OCI-LY7 (cell line): Measurements from ENCODE around the gene C12orf42. TPM values are rescaled to one million over a fixed set of nuclear protein-coding genes. Genes with fewer than 3 reads are reported as not detected.

ENCODE experiments used
- BruUV-seq: library from RNA; stranded (reverse); fragments of 400-500 nt; replicated peaks from 2 replicates; lab custom pipeline; 2021; lab: Mats Ljungman, UMichigan
- CTCF ChIA-PET: fragments of 300-600 bp; sonication (Branson Sonifier 250); formaldehyde crosslinking; loops from one replicate; lab custom pipeline; 2022; ENCODE audit warnings: antibody characterized with exemption; ENCODE audit not compliant: unreplicated experiment; lab: Charles Lee
- POLR2A ChIA-PET: fragments of 300-600 bp; sonication (Branson Sonifier 250); formaldehyde crosslinking; loops from one replicate; lab custom pipeline; 2022; ENCODE audit warnings: antibody characterized with exemption; lab: Charles Lee
- DNase-seq: peaks from one replicate; pipeline ENCODE4 v3.0.0-alpha.2; 2015; ENCODE audit warnings: low spot score
- H2AFZ ChIP-seq: fragments of 200-600 bp; sonication (generic), shearing (Covaris generic); 2 replicates; pipeline ENCODE4 v1.6.1; 2014; ENCODE audit warnings: mild to moderate bottlenecking, antibody characterized with exemption, low read length, moderate library complexity
- H3K27ac ChIP-seq: fragments of 200-600 bp; sonication (generic); 2 replicates; pipeline ENCODE4 v1.5.1; 2014; ENCODE audit warnings: mixed run types, low read depth, mild to moderate bottlenecking, moderate library complexity, low read length, inconsistent platforms; ENCODE audit not compliant: poor library complexity, severe bottlenecking
- H3K36me3 ChIP-seq: fragments of 200-600 bp; sonication (generic); 2 replicates; pipeline ENCODE4 v1.6.1; 2014; ENCODE audit warnings: mild to moderate bottlenecking, antibody characterized with exemption, low read length, moderate library complexity, mixed read lengths; ENCODE audit not compliant: insufficient read depth
- H3K4me1 ChIP-seq: fragments of 200-600 bp; sonication (generic); 2 replicates; pipeline ENCODE4 v1.5.1; 2014; ENCODE audit warnings: mild to moderate bottlenecking, low read length; ENCODE audit not compliant: insufficient read depth, poor library complexity, severe bottlenecking
- H3K4me2 ChIP-seq: fragments of 200-600 bp; sonication (generic); 2 replicates; pipeline ENCODE4 v1.6.1; 2014; ENCODE audit warnings: mild to moderate bottlenecking, low read length
- H3K4me3 ChIP-seq: fragments of 200-600 bp; sonication (generic); 2 replicates; pipeline ENCODE4 v1.5.1; 2014; ENCODE audit warnings: mild to moderate bottlenecking, low read depth, low read length; ENCODE audit not compliant: poor library complexity, severe bottlenecking
- H3K79me2 ChIP-seq: fragments of 200-600 bp; sonication (generic); 2 replicates; pipeline ENCODE4 v1.6.1; 2016; ENCODE audit warnings: low read depth, mild to moderate bottlenecking, low read length, moderate library complexity, mixed read lengths; ENCODE audit not compliant: insufficient read depth
- H3K9me2 ChIP-seq: fragments of 200-600 bp; sonication (generic); 2 replicates; pipeline ENCODE4 v1.6.1; 2016; ENCODE audit warnings: mild to moderate bottlenecking, low read length, mixed read lengths; ENCODE audit not compliant: insufficient read depth
- H3K9me3 ChIP-seq: fragments of 200-600 bp; sonication (generic); 2 replicates; pipeline ENCODE4 v1.6.1; 2014; ENCODE audit warnings: mild to moderate bottlenecking, mixed run types, low read length, mixed read lengths
- H4K20me1 ChIP-seq: fragments of 200-600 bp; sonication (generic); 2 replicates; pipeline ENCODE4 v1.6.1; 2014; ENCODE audit warnings: mild to moderate bottlenecking, antibody characterized with exemption, low read length, moderate library complexity, mixed read lengths; ENCODE audit not compliant: insufficient read depth
- EZH2phosphoT487 ChIP-seq: fragments of 200-600 bp; sonication (generic); IDR thresholded peaks from 2 replicates; pipeline ENCODE4 v1.6.1; 2018; ENCODE audit warnings: low read depth, borderline replicate concordance, mild to moderate bottlenecking, mixed run types, antibody characterized with exemption, low read length, moderate library complexity, mixed read lengths
- intact Hi-C: fragments of 100-400 bp; cut with micrococcal nuclease; formaldehyde crosslinking; loops from one replicate; pipeline ENCODE4 v1.10.0; 2022; ENCODE audit not compliant: unreplicated experiment
- total RNA-seq, 2 experiments: library from RNA; depleted of rRNA in 1 of 2; stranded (reverse); fragments of >200 nt in 1 of 2; shearing (Covaris generic) in 1 of 2; gene quantifications; 2 replicates each; pipeline ENCODE4 v1.2.3, GENCODE V29; 2014 to 2022
- TF ChIP-seq, protein P1 (sequence below): fragments of 200-600 bp; sonication (generic); conservative IDR thresholded peaks from 2 replicates; pipeline ENCODE4 v1.5.1; 2014; ENCODE audit warnings: mild to moderate bottlenecking, antibody characterized with exemption, low read length, moderate library complexity, mixed read lengths

The C12orf42 gene
- total RNA-seq, 2 experiments from 2014 or later: 1.2 TPM; not detected in 1

- POLR2A ChIA-PET: no interaction called here
- CTCF ChIA-PET: no interaction called here
- intact Hi-C loops: no loop called here
Measured at GRCh38 chr12:103334466-103334865, 161.3 kb downstream of the C12orf42 start.

DNA sequence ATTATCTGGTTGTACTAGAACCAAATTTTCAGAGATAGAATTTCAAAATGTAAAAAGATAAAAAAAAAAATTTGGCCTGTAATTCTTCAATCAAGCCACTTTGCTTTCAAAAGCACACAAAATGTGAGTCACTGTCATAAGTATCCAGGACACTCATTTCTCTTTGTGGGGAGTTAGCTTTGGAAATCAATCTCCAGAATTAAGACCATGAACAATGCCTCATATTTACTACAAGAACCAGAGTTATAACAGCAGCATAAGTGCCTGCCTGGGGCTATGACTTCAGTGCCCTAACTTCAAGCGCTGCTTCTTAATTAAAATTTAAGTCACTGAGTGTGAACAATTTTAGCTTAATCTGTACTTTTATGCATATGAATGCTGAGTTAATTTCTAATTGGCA, 162.1 kb downstream of the C12orf42 start:
- no TSS peak for BruUV-seq
- CTCF ChIA-PET: no interaction called here

More at GRCh38 chr12:103334466-103334865, 161.3 kb downstream of the C12orf42 start:
- H3K9me3 ChIP-seq: no peaks in the 10 kb centered on the region
- H3K27ac ChIP-seq: no peak overlapping the region
- no peaks in the 10 kb centered on the region for H3K79me2 ChIP-seq
- H4K20me1 ChIP-seq: no peaks in the 10 kb centered on the region
- no peaks in the 10 kb centered on the region for H3K4me1 ChIP-seq
- no peaks in the 10 kb centered on the region for H3K9me2 ChIP-seq
- H3K36me3 ChIP-seq: no peaks in the 10 kb centered on the region
- H3K4me3 ChIP-seq: no peak overlapping the region
- H3K4me2 ChIP-seq: no peak overlapping the region
- BruUV-seq: no TSS peak
- no peak for DNase-seq
- TF ChIP-seq EZH2phosphoT487: no peak
- TF ChIP-seq, protein P1, sequence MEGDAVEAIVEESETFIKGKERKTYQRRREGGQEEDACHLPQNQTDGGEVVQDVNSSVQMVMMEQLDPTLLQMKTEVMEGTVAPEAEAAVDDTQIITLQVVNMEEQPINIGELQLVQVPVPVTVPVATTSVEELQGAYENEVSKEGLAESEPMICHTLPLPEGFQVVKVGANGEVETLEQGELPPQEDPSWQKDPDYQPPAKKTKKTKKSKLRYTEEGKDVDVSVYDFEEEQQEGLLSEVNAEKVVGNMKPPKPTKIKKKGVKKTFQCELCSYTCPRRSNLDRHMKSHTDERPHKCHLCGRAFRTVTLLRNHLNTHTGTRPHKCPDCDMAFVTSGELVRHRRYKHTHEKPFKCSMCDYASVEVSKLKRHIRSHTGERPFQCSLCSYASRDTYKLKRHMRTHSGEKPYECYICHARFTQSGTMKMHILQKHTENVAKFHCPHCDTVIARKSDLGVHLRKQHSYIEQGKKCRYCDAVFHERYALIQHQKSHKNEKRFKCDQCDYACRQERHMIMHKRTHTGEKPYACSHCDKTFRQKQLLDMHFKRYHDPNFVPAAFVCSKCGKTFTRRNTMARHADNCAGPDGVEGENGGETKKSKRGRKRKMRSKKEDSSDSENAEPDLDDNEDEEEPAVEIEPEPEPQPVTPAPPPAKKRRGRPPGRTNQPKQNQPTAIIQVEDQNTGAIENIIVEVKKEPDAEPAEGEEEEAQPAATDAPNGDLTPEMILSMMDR: no peak
- no peak overlapping the region for H2AFZ ChIP-seq

DNA sequence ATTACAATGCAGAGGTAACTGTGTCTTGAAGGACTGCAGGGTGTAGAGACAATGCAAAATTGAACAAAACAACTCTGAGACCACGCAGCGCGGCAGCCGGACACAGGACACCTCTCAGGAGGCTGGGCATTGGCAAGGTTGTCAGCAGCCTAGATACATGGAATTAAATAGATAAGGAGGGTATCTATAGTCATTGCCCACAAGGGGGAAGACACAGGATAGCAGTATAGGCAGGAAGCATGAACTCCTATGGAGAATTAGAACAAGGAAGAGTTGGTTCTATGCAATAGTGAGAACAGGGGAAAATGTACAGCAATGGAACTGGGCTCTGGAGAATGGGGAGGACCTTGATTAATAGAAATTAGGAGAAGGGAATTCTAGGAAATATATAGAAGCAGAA, 164.1 kb downstream of the C12orf42 start:
- TF ChIP-seq, protein P1: no peak
- TF ChIP-seq EZH2phosphoT487: no peak
- no peaks in the 10 kb centered on the region for H3K36me3 ChIP-seq
- no peaks in the 10 kb centered on the region for H3K9me2 ChIP-seq
- no peak overlapping the region for H3K27ac ChIP-seq
- intact Hi-C loops: no loop called here
- BruUV-seq: no TSS peak
- H4K20me1 ChIP-seq: no peaks in the 10 kb centered on the region
- ChIA-PET CTCF (no interaction called here), POLR2A (no interaction called here)
- H3K9me3 ChIP-seq: no peaks in the 10 kb centered on the region
- H3K4me2 ChIP-seq: no peak overlapping the region
- H3K4me3 ChIP-seq: no peak overlapping the region
- H3K4me1 ChIP-seq: no peaks in the 10 kb centered on the region
- H2AFZ ChIP-seq: no peak overlapping the region
- no peak for DNase-seq
- H3K79me2 ChIP-seq: no peaks in the 10 kb centered on the region

More for the DNA sequence above, 162.1 kb downstream of the C12orf42 start:
- POLR2A ChIA-PET: no interaction called here
- Histone ChIP-seq H3K36me3 (no peaks in the 10 kb centered on the region), H3K79me2 (no peaks in the 10 kb centered on the region), H3K4me2 (no peak overlapping the region), H3K9me2 (no peaks in the 10 kb centered on the region), H3K4me1 (no peaks in the 10 kb centered on the region), H3K9me3 (no peaks in the 10 kb centered on the region), H4K20me1 (no peaks in the 10 kb centered on the region), H3K4me3 (no peak overlapping the region), H2AFZ (no peak overlapping the region), H3K27ac (no peak overlapping the region)
- no peak for TF ChIP-seq EZH2phosphoT487
- TF ChIP-seq, protein P1: no peak
- DNase-seq: no peak
- intact Hi-C loops: no loop called here
